Lung (tissue), 12 donors: Measurements from ENCODE around the gene EPHB2. TPM values are rescaled to one million over a fixed set of nuclear protein-coding genes. Genes with fewer than 3 reads are reported as not detected.

Source experiments
- ATAC-seq: fragments of 200-7000 bp; cut with Tn5 transposase; one replicate; pipeline ENCODE4 v1.9.1; 2020; ENCODE audit warnings: moderate number of reproducible peaks; ENCODE audit not compliant: insufficient read depth, low FRiP score
- DNase-seq, 3 donors: peaks; one replicate each; pipeline ENCODE4 v3.0.0-alpha.2; 2013 to 2017
- H3K27ac ChIP-seq, 2 donors: one replicate each; pipeline ENCODE4 v1.5.1; 2013; ENCODE audit warnings: mild to moderate bottlenecking in 2 of 2, moderate library complexity in 2 of 2, control low read depth in 1 of 2, inconsistent platforms in 1 of 2, low read depth in 1 of 2, low read length in 1 of 2
- H3K27me3 ChIP-seq, 3 donors: one replicate each; pipeline ENCODE4 v1.5.1; 2013; ENCODE audit warnings: low read length in 2 of 3; ENCODE audit not compliant: control insufficient read depth in 3 of 3, insufficient read depth in 3 of 3
- H3K36me3 ChIP-seq, 4 donors: one replicate each; pipeline ENCODE4 v1.5.1; 2013; ENCODE audit warnings: low read length in 4 of 4, mild to moderate bottlenecking in 1 of 4, moderate library complexity in 1 of 4; ENCODE audit not compliant: control insufficient read depth in 4 of 4, insufficient read depth in 4 of 4
- H3K4me1 ChIP-seq, 5 donors: one replicate each; pipeline ENCODE4 v1.5.1; 2013; ENCODE audit warnings: low read length in 5 of 5, mild to moderate bottlenecking in 2 of 5, moderate library complexity in 1 of 5; ENCODE audit not compliant: control insufficient read depth in 5 of 5, insufficient read depth in 5 of 5
- H3K4me3 ChIP-seq: one replicate; pipeline ENCODE4 v1.5.1; 2013; ENCODE audit warnings: mild to moderate bottlenecking, control low read depth, moderate library complexity
- H3K9ac ChIP-seq, 2 donors: one replicate each; pipeline ENCODE4 v1.5.1; 2013; ENCODE audit warnings: low read length in 2 of 2, control low read depth in 1 of 2; ENCODE audit not compliant: insufficient read depth in 1 of 2
- H3K9me3 ChIP-seq, 4 donors: one replicate each; pipeline ENCODE4 v1.5.1; 2013; ENCODE audit warnings: low read length in 3 of 4, mild to moderate bottlenecking in 1 of 4, moderate library complexity in 1 of 4; ENCODE audit not compliant: control insufficient read depth in 4 of 4, insufficient read depth in 3 of 4
- WGBS, 2 donors: extraction: QIAGEN DNeasy Blood & Tissue Kit; methylation state at CpG; one replicate each; pipeline ENCODE4 v1.1.7; 2013; 5-methylcytosine and 5-hydroxymethylcytosine counted together
- polyA plus RNA-seq, 2 donors: library from polyadenylated mRNA; stranded (reverse); fragments of 200-250 nt; gene quantifications; one replicate each; pipeline ENCODE4 v1.2.1, GENCODE V29; 2013
- total RNA-seq, 2 donors: library from RNA; depleted of rRNA in 1 of 2; stranded (reverse); fragments of >200 nt in 1 of 2; gene quantifications; one replicate each; pipeline ENCODE4 v1.2.1, GENCODE V29; 2014 to 2021
- TF ChIP-seq, protein P1 (sequence below): IDR thresholded peaks from 2 replicates; pipeline ENCODE4 v1.5.1; 2012; ENCODE audit warnings: mild to moderate bottlenecking; ENCODE audit errors: control extremely low read depth, extremely low read depth
- donor health status: control.
- donor health status: control.
- donor health status: Bipolar disorder and iron deficiency.
- donor health status: healthy.
- donor health status: DM: yes; HTN: yes; CAD: no.

Gene EPHB2
- total and polyA plus RNA-seq, 4 donors = 1.2 to 8.5 (median 5.8) TPM

DNA sequence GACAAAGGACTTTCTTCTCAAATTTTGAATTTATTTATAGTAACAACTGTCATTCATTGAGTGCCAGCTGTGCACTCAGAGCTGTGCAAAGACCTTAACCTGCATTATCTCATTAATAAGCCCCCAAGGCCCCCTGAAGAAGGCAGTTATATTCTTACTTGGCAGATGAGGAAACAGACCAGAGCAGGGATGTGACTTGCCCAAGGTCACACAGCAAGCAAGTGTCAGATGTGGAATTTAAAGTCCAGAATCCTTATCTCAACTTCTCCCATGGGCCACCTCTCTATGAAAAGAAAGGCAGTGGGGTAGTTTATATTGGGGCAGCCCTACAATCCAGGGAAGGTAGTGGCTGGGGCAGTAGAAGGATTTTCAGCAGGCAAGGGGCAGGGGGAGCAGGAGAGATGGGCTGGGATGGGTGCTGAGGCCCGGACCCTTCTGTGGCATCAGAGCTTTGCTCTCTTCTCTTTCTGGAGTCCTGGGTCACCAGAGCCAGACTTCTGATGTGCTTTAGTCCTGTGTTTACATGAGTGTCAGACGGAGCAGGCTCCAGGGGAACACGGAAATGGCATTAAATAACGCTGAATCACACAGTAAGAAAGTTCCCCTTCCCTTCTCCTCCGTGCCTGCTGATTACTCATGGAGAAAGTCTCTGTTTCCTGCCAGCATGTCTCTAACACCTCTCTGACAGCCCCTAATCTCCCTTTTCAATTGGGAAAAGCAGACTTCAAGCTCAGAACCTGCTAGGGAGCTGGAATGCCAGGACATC is 39.5 kb downstream of the EPHB2 start:
- Histone ChIP-seq H3K27me3 (no peaks in the 10 kb centered on the region), H3K27ac (peak overlapping the region; percentile 31 to 65), H3K36me3 (no peaks in the 10 kb centered on the region), H3K4me1 (peaks cover 3 to 11% (median 7%) of the 10 kb centered on the region in 5 donors), H3K9ac (no peak overlapping the region), H3K9me3 (no peaks in the 10 kb centered on the region), H3K4me3 (no peak overlapping the region)
- WGBS, 2 donors = 0 to 4% methylated on average over 5 of the region's 5 CpGs
- DNase-seq (peak in 2 of 3 donors; percentile 59 to 73), ATAC-seq (peak; percentile 79)
- TF ChIP-seq, protein P1, sequence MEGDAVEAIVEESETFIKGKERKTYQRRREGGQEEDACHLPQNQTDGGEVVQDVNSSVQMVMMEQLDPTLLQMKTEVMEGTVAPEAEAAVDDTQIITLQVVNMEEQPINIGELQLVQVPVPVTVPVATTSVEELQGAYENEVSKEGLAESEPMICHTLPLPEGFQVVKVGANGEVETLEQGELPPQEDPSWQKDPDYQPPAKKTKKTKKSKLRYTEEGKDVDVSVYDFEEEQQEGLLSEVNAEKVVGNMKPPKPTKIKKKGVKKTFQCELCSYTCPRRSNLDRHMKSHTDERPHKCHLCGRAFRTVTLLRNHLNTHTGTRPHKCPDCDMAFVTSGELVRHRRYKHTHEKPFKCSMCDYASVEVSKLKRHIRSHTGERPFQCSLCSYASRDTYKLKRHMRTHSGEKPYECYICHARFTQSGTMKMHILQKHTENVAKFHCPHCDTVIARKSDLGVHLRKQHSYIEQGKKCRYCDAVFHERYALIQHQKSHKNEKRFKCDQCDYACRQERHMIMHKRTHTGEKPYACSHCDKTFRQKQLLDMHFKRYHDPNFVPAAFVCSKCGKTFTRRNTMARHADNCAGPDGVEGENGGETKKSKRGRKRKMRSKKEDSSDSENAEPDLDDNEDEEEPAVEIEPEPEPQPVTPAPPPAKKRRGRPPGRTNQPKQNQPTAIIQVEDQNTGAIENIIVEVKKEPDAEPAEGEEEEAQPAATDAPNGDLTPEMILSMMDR = no peak

DNA sequence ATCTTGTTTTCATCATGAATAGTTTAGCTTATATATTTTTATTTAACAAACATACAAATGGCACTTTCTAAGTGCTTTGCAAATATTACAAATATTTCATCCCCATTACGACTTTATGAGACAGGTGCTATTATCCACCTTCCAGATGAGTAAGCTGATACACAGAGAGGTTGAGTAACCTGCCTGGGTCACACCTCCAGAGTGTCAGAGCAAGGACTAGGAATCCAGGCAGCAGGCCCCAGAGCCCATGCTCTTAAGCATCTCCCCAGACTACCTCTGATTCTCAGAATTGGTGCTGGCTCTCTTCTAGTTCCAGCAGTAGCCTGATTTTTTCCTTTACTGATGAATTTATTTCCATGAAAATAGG is 40.0 kb downstream of the EPHB2 start:
- DNase-seq (no peak), ATAC-seq (peak; percentile 63)
- Histone ChIP-seq H3K27ac (peak overlapping the region; percentile 1 to 65), H3K4me1 (peaks cover 3 to 11% (median 7%) of the 10 kb centered on the region in 5 donors), H3K27me3 (no peaks in the 10 kb centered on the region), H3K4me3 (no peak overlapping the region), H3K9ac (no peak overlapping the region), H3K9me3 (no peaks in the 10 kb centered on the region), H3K36me3 (no peaks in the 10 kb centered on the region)
- TF ChIP-seq, protein P1 = no peak
- WGBS, 2 donors = 16 to 22% methylated on average over 1 of the region's 1 CpG

DNA sequence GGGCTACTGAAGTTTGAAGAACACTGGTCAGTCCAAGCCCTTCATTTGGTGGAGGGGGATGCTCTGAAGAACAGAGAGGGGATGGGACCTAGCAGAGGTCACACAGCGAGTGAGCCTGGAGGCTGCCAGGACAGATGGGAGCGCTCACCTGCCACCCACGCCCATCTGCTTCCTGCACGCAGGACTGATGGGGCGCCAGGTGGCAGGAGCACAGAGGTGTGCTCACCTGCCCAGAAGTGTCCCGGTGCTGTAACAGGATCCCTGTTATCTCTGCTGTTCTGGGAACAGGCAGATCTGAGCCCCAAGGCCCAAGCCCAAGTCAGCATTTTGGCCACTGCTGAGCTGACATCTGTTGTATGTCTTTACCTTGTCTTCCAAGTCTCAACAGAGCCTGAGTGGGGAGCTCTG is 40.5 kb downstream of the EPHB2 start:
- no peaks in the 10 kb centered on the region for H3K27me3 ChIP-seq
- WGBS, 2 donors = 64 to 93% methylated on average over 6 of the region's 6 CpGs
- H3K4me3 ChIP-seq = no peak overlapping the region
- H3K36me3 ChIP-seq = no peaks in the 10 kb centered on the region
- TF ChIP-seq, protein P1 = no peak
- H3K9me3 ChIP-seq = no peaks in the 10 kb centered on the region
- ATAC-seq (peak; percentile 15), DNase-seq (no peak)
- peak overlapping the region; percentile 1 to 59 for H3K27ac ChIP-seq
- H3K4me1 ChIP-seq = peaks cover 3 to 15% (median 7%) of the 10 kb centered on the region in 5 donors
- no peak overlapping the region for H3K9ac ChIP-seq

DNA sequence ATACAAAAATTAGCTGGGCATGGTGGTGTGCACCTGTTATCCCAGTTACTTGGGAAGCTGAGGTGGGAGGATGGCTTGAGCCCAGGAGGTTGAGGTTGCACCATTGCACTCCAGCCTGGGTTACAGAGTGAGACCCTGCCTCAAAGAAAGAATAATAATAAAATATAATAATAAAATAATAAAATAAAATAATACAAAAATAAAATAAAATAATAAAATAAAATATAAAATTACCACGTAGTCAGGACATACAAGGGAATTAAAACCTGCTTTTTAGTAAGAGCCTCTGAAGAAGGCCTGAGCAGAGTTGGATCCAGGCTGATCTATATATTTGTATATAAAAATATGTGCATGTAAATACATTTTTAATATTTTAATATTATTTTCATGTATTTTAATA is 41.7 kb downstream of the EPHB2 start:
- H3K9ac ChIP-seq = no peak overlapping the region
- no peaks in the 10 kb centered on the region for H3K9me3 ChIP-seq
- no peaks in the 10 kb centered on the region for H3K27me3 ChIP-seq
- DNase-seq = no peak
- H3K36me3 ChIP-seq = no peaks in the 10 kb centered on the region
- H3K4me1 ChIP-seq = peaks cover 3 to 15% (median 7%) of the 10 kb centered on the region in 5 donors
- H3K27ac ChIP-seq = no peak overlapping the region
- TF ChIP-seq, protein P1 = no peak
- no peak overlapping the region for H3K4me3 ChIP-seq
- ATAC-seq = no peak
- 91 to 96% methylated on average over 1 of the region's 1 CpG for WGBS, 2 donors
